ENCODE results near the gene LRRC19.

Gene LRRC19

DNA sequence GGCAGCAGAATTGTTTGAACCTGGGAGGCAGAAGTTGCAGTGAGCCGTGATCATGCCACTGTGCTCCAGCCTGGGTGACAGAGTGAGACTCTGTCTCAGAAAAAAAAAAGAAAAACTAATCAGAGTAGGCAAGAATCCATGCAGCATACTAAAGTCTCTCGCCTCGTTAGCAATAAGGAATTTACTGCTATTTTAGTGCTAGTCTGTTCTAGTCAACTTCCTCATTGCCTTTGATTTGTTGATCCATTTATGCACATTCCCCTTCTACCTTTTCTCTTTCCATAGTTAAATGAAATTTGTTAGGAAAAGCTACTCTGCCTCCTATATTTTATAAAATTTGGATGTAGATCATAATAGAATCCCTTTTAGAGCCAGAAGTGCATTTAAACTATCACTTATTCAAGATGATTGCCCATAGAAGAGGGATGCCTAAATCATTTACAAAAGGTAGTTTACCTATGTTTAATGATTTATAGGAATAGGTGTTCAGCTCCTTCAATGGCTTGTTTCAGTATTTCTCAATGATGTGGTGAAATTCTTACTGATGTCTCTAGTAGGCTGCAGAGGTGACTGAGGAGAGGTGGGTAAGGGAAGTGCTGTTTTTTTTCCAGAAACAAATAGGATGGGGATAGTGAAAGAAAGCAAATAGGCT lies 1.9 kb downstream of the LRRC19 start:
- TF ChIP-seq POLR2AphosphoS5 (IDR thresholded peaks at IDR 0.05; ENCODE audit: low read depth, low read length) (no peak), SIN3A (IDR thresholded peaks at IDR 0.05; ENCODE audit: borderline replicate concordance, insufficient read depth, low read length) (no peak)

GRCh38 chr9:26995810-26996209 lies 9.7 kb downstream of the LRRC19 start:
- TF ChIP-seq FOXP2 (optimal IDR thresholded peaks at IDR 0.05; ENCODE audit: borderline replicate concordance, extremely low read depth, extremely low read length, insufficient read depth), result no peak
- TF ChIP-seq, protein P1, sequence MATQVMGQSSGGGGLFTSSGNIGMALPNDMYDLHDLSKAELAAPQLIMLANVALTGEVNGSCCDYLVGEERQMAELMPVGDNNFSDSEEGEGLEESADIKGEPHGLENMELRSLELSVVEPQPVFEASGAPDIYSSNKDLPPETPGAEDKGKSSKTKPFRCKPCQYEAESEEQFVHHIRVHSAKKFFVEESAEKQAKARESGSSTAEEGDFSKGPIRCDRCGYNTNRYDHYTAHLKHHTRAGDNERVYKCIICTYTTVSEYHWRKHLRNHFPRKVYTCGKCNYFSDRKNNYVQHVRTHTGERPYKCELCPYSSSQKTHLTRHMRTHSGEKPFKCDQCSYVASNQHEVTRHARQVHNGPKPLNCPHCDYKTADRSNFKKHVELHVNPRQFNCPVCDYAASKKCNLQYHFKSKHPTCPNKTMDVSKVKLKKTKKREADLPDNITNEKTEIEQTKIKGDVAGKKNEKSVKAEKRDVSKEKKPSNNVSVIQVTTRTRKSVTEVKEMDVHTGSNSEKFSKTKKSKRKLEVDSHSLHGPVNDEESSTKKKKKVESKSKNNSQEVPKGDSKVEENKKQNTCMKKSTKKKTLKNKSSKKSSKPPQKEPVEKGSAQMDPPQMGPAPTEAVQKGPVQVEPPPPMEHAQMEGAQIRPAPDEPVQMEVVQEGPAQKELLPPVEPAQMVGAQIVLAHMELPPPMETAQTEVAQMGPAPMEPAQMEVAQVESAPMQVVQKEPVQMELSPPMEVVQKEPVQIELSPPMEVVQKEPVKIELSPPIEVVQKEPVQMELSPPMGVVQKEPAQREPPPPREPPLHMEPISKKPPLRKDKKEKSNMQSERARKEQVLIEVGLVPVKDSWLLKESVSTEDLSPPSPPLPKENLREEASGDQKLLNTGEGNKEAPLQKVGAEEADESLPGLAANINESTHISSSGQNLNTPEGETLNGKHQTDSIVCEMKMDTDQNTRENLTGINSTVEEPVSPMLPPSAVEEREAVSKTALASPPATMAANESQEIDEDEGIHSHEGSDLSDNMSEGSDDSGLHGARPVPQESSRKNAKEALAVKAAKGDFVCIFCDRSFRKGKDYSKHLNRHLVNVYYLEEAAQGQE (IDR thresholded peaks at IDR 0.05; ENCODE audit: insufficient read depth in 1 of 2, low read depth in 2 of 2, low read length in 2 of 2), result no peak
- no peak for TF ChIP-seq SIN3A (IDR thresholded peaks at IDR 0.05; ENCODE audit: borderline replicate concordance, insufficient read depth, low read length)
- no peak for TF ChIP-seq TAF1 (IDR thresholded peaks at IDR 0.05; ENCODE audit: borderline replicate concordance, insufficient read depth, low read length)
- no peak for TF ChIP-seq POLR2AphosphoS5 (IDR thresholded peaks at IDR 0.05; ENCODE audit: low read depth, low read length)

- TF ChIP-seq POLR2AphosphoS5 (IDR thresholded peaks at IDR 0.05; ENCODE audit: low read depth, low read length) (no peak), FOXP2 (optimal IDR thresholded peaks at IDR 0.05; ENCODE audit: borderline replicate concordance, extremely low read depth, extremely low read length, insufficient read depth) (no peak), SIN3A (IDR thresholded peaks at IDR 0.05; ENCODE audit: borderline replicate concordance, insufficient read depth, low read length) (no peak), TAF1 (IDR thresholded peaks at IDR 0.05; ENCODE audit: borderline replicate concordance, insufficient read depth, low read length) (no peak)
- TF ChIP-seq, protein P1 (IDR thresholded peaks at IDR 0.05; ENCODE audit: insufficient read depth in 1 of 2, low read depth in 2 of 2, low read length in 2 of 2), result no peak
Measured at GRCh38 chr9:26983340-26983739, 22.1 kb downstream of the LRRC19 start.

DNA sequence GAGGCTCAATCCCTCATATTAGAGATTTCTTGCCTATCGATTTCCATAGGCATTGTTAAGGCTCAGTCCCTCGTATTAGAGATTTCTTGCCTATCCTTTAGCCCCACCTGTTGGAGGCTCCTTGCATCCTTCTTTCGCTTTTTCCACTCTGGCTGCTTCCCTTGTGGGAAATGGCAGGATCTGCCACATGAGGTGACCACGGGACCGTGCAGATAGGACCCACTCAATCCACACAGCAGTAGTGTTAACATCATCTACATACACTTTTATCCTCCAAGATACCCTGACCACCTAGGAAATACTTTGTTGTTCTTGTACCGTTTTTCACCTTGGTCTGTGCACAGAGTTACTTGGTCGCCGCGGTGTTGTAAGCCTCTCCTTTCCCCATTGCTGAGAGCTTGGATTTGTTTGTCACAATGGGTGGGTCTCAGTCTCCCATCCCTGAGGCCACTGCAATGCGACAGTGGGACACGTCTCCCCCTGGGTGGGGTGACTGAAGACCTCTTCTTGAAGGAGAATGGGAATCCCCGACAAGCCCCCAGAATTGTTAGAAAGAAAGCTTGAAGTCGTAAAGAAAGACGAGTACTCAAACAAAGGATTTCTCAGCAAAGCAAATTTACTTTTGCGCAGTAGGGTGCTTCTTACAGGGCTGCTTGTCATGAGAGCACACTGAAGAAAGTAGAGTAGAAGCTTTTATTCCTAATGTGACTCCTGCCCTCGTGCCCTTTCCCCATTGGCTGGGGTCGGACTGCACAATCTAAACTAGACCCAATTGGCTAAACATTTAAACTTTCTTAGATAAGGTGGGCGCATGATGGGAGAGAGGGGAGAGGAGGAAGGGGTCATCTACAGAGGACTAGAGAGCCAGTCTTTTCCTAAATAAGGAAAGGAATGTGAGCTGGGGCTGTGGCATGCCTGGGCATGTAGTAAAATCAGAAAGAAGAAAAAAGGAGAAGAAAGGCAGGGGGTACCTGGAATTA lies 29.5 kb downstream of the LRRC19 start:
- TF ChIP-seq, protein P1 (IDR thresholded peaks at IDR 0.05; ENCODE audit: insufficient read depth in 1 of 2, low read depth in 2 of 2, low read length in 2 of 2), result no peak
- TF ChIP-seq FOXP2 (optimal IDR thresholded peaks at IDR 0.05; ENCODE audit: borderline replicate concordance, extremely low read depth, extremely low read length, insufficient read depth) (no peak), TAF1 (IDR thresholded peaks at IDR 0.05; ENCODE audit: borderline replicate concordance, insufficient read depth, low read length) (no peak), SIN3A (IDR thresholded peaks at IDR 0.05; ENCODE audit: borderline replicate concordance, insufficient read depth, low read length) (no peak), POLR2AphosphoS5 (IDR thresholded peaks at IDR 0.05; ENCODE audit: low read depth, low read length) (no peak)

DNA sequence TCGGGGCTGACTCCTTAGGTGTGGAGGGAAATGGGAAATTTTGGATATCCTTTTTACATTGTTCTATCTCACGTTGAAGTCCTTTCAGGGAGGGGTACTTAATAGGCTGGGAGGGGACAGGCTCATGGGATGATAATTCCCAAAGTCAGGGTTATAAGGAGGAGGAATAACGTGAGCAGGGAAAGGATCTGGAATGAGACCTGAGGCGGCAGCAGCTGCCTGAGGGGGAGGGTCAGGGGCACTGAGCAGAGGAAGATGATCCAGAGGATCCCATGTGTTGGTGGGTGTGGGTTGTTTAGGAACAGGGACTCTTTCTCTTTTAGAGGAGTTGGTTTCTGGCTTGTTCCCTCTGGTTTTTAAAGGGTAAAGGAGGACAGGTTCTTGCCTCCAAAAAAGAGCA lies 30.5 kb downstream of the LRRC19 start:
- no peak for TF ChIP-seq FOXP2 (optimal IDR thresholded peaks at IDR 0.05; ENCODE audit: borderline replicate concordance, extremely low read depth, extremely low read length, insufficient read depth)
- TF ChIP-seq POLR2AphosphoS5 (IDR thresholded peaks at IDR 0.05; ENCODE audit: low read depth, low read length), result no peak
- TF ChIP-seq, protein P1 (IDR thresholded peaks at IDR 0.05; ENCODE audit: insufficient read depth in 1 of 2, low read depth in 2 of 2, low read length in 2 of 2), result no peak
- no peak for TF ChIP-seq TAF1 (IDR thresholded peaks at IDR 0.05; ENCODE audit: borderline replicate concordance, insufficient read depth, low read length)
- no peak for TF ChIP-seq SIN3A (IDR thresholded peaks at IDR 0.05; ENCODE audit: borderline replicate concordance, insufficient read depth, low read length)
